GM23248 (cell line): ENCODE measurements around the gene TPRG1L.

Experiments used
- EZH2 ChIP-seq: fragments of 200-600 bp; sonication (generic); IDR thresholded peaks from 2 replicates; pipeline ENCODE4 v1.6.1; 2018; ENCODE audit warnings: antibody characterized with exemption, mild to moderate bottlenecking; ENCODE audit not compliant: insufficient read depth, poor library complexity, severe bottlenecking
- EZH2phosphoT487 ChIP-seq: fragments of 200-600 bp; sonication (generic); IDR thresholded peaks from 2 replicates; pipeline ENCODE4 v1.6.1; 2018; ENCODE audit warnings: antibody characterized with exemption, moderate library complexity, mild to moderate bottlenecking, low read depth; ENCODE audit not compliant: insufficient read depth

DNA sequence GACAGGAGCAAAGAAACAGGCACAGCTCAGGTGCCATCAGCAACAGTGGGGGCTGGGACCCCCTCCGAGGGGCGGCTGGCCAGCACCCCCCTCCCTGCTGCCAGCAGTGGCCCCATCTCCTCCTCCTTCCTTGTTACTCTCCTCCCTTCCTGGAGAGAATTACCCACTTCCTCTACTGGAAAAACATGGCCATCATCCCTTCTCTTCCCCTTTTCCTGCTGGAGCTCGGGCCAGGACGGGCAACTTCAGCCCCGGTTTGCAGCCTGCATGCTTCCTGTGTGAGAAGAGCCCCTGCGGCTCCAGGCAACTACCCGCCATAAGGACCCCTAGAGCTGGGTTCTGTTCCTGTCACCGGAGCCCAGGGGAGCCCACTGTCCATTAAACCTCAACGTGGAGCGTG lies 31.1 kb upstream of the TPRG1L start:
- TF ChIP-seq EZH2 (no peak), EZH2phosphoT487 (no peak)
